ENCODE measurements around the gene PDZD2.

DNA sequence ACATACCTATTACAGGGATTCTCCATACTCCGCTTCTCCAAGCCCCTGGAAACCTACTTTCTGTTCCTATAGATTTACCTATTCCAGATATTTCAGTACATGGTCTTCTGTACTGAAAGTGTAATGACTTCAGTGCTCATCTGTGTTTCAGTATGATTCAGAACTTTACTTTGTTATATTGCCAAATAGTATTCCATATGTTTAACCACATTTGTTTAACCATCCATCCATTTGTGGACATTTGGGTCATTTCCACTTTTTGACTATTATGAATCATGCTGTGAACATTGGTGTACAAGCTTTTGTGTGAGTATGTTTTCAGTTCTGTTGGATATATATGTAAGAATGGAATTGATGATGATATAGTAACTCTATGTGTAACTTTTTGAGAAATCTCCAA lies 188.9 kb downstream of the PDZD2 start:
- TF ChIP-seq, protein P1, sequence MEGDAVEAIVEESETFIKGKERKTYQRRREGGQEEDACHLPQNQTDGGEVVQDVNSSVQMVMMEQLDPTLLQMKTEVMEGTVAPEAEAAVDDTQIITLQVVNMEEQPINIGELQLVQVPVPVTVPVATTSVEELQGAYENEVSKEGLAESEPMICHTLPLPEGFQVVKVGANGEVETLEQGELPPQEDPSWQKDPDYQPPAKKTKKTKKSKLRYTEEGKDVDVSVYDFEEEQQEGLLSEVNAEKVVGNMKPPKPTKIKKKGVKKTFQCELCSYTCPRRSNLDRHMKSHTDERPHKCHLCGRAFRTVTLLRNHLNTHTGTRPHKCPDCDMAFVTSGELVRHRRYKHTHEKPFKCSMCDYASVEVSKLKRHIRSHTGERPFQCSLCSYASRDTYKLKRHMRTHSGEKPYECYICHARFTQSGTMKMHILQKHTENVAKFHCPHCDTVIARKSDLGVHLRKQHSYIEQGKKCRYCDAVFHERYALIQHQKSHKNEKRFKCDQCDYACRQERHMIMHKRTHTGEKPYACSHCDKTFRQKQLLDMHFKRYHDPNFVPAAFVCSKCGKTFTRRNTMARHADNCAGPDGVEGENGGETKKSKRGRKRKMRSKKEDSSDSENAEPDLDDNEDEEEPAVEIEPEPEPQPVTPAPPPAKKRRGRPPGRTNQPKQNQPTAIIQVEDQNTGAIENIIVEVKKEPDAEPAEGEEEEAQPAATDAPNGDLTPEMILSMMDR (IDR thresholded peaks at IDR 0.05; ENCODE audit: low read length): no peak
- TF ChIP-seq EZH2 (optimal IDR thresholded peaks at IDR 0.05; ENCODE audit: low read depth, low read length): no peak
- no peak for TF ChIP-seq EZH2phosphoT487 (IDR thresholded peaks at IDR 0.05; ENCODE audit: low read length)

All from MM.1S (cell line).